NCI-H2196 (cell line): Measurements from ENCODE around the gene TSGA10IP.
A peak's percentile ranks its signal among the peaks of the same experiment; 100 is the strongest.

ENCODE experiments used
- DNase-seq: peaks from one replicate; lab custom pipeline; 2025; ENCODE audit not compliant: unreplicated experiment; lab: John Stamatoyannopoulos, UW

The TSGA10IP gene

GRCh38 chr11:65945430-65945911, at the start of gene TSGA10IP:
Gene TSGA10IP, plus strand, starts transcription at chr11:65945480. Its CDS starts 196 bp downstream, at chr11:65945676.
- no peak for DNase-seq

DNA sequence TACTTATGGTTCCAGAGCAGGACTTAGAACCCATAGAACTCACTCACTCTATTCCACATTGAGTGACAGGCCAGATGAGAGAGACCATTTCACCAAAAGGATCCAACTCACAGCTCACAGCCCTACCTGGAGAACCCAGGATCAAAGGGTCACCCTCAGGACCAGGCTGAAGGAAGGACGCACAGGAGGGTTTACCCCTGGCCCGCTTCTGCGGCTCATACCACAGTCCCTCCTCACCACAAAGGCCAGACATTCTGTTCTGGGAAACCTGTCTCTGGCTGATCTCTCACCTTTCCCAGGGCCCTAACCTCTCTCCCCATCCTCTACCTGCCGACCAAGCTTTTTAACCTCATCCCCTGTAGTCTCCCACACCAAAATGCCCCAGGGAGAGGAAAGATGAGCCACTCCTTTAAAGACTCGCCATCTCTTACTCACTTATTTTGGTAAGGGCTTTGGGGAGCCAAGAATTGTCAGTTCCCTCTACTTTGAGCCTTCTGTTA, 49.7 kb upstream of the TSGA10IP start:
- DNase-seq = no peak

- no peak for DNase-seq
These were observed 49.0 kb upstream of the TSGA10IP start for GRCh38 chr11:65896034-65896999.

DNA sequence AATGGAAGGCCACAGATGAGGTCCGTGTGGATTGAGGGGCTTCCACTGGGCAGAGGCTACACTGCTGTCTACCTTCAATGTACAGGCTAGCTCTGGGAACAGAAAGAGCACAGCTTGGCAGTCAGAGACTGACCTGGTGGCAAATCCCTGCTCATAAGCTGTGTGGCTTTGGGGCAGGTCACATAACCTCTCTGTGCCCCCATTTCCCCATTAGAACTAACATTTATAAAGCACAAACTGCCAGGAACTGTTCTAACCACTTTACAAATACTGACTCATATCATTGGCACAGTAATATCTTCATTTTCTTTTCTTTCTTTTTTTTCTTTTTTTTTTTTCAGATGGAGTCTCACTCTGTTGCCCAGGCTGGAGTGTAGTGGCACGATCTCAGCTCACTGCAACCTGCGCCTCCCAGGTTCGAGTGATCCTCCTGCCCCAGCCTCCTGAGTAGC, 48.2 kb upstream of the TSGA10IP start:
- no peak for DNase-seq

DNA sequence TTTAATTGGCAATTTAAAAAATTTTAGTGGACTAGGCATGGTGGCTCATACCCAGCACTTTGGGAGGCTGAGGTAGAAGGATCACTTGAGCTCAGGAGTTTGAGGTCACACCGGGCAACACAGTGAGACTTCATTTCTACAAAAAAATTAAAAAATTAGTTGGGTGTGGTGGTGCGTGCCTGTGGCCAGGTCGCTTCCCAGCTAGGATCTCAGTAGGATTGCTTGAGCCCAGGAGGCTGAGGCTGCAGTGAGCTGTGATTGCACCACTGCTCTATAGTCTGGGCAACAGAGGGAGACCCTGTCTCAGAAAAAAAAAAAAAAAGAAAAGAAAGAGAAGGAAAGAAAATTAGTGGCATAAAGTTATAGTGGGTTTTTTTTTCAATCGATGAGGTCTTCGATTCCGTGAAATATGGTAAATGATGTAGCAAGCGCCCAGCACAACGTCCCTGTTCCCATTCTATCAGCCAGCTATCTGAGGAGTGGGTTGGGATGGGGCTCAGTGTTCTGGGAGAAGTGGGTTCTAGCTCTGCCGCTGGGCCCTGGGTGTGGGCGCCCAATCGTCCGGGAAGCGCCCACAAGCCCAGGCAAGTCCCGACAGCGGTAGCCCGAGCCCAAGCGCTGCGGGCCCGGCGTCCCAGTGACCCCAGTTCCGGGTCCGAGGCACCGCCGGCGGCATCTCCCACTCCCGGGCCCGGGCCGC, 46.5 kb upstream of the TSGA10IP start:
- DNase-seq = no peak

DNA sequence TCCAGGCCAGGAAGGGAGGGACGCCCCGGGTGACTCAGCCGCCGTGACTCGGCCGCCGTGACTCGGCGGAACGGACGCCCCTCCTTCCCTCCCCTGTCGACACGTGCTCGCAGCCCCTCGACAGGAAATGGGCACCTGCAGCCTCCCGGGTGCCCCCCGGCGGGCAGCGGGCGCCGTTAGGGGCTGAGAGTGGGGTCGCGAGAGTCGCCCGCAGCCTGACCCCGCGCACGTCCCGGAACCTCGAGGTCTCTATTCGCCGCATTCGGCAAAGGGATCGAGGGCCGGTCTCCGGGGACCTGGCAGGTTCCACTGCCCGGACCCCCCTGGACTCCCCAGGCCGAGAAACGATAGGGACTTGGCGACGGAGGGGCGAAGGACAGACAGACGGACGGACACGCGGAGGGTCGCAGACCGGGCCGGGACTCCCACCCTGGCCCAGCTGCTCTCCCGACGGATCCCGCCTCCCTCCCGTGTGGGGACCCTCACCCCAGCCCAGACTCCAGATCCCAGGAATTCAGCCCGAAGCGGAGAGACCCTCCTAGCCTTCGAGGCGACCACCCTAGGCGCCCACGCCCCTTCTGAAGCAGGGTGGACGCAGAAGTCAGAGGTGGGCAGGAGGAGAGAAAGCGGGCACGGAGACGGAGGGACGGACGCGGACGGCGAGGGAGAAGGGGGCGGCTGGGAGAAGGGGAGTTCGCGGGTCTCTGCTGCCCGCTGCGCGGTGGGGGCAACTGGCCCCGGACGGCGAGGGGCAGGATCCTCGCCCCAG, 45.7 kb upstream of the TSGA10IP start:
- no peak for DNase-seq

GRCh38 chr11:65900125-65900898, 45.0 kb upstream of the TSGA10IP start, which contains the start of gene FOSL1:
Gene FOSL1, minus strand, starts transcription at chr11:65900388. Its CDS starts 49 bp downstream, at chr11:65900339.
- peak; percentile 88 for DNase-seq

- no peak for DNase-seq
These were observed 44.4 kb upstream of the TSGA10IP start for GRCh38 chr11:65900899-65901180.

DNA sequence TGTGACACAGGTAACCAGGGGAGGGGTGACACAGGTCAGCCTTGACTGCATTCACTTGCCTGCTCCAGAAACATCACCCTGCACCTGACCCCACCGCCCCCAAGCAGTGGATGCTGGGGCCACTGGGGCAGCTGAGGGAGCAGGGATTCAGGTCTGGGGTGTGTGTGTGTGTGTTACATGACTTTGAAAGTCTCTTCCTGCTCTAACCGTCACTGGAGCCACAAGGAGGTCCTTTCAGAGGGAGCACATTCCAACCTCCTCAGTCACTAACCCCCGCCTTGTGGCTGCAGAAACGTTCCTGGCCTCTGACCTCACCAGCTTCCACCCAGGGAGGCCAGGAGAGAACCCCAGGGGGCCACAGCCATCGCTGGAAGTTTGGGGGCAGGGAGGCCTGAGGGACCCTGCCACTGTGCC, 42.2 kb upstream of the TSGA10IP start:
- DNase-seq = no peak

- DNase-seq = no peak
These were observed 41.6 kb upstream of the TSGA10IP start for GRCh38 chr11:65903715-65904114.

DNA sequence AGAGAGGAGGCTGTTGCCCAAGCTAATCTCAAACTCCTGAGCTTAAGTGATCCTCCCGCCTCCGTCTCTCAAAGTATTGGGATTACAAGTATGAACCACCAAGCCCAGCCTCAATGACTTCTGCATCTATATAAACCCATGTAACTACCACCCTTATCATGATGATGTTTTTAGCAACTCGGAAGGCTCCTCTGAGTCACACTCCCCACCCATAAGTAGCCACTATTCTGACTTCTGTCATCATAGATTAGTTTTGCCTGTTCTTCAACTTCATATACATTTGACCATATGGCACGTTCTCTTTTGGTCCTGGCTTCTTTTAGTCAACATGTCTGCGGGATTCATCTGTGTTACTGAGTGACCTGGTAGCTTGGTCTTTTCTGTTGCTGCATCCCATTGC, 38.7 kb upstream of the TSGA10IP start:
- DNase-seq = no peak

GRCh38 chr11:65907878-65908277, 37.4 kb upstream of the TSGA10IP start:
- no peak for DNase-seq

- peak; percentile 76 for DNase-seq
These were observed 33.4 kb upstream of the TSGA10IP start for GRCh38 chr11:65911682-65912568.

DNA sequence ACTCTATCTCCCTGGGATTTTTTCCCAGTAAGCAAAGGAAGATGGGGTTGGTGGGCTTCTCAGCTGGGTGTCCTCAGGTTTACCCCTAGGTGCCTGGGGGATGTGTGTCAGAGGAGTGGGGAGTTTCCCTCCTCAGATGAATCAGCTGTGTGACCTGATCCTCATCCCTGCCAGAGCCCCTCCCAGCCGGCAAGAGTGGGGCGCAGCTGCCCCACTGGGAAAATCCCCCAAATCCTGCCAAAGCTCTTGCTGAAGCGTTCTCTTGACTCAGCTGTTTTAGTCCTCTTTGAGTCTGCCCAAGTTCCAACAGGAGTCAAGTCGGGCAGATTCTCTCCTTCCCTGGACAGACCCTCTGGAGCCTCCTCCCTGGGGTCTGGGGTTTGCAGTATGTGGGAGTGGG, 32.4 kb upstream of the TSGA10IP start:
- no peak for DNase-seq

- DNase-seq = no peak
These were observed 30.0 kb upstream of the TSGA10IP start for GRCh38 chr11:65915101-65915820.

DNA sequence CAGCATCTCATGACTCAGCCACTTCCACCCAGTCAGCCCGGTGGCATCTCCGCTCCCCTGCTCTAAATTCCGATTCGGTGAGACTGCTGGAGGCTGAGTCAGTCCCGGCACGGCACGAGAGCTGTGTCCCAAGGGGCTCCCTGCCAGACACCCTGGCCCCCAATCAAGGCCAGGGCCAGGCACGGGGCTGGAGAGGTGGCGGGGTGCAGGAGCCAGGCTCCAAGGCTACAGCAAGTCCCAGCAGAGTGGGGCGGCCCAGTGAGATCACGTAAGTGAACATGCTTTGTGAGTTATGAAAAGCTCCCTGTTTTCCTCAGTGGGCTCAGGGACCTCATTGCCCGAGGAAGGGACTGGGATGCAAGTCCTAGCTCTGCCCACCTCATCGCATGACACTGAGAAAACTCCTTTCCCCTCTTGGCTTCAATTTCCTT, 29.4 kb upstream of the TSGA10IP start:
- DNase-seq = no peak

DNA sequence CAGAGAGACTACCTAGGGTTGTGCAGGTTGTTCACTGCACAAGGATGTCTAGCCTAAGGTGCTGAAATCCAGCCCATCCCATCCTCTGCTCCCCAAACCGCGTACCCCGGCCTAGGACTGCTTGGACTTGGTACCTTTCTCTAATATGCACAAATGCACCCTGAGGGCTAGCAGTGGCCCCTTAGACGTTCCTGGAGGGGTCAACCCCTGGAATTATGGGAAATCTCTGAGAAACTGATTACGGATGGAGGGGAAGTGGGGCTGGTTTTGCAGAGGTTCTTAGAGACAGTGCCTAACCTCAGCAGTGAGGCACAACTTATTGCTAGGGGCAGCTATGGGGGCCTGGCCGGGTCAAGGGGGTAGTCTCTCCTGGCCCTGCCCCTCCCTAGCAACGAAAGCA, 28.9 kb upstream of the TSGA10IP start:
- no peak for DNase-seq

GRCh38 chr11:65917077-65917433, 28.2 kb upstream of the TSGA10IP start:
- no peak for DNase-seq
